Gastroesophageal sphincter (tissue), 4 donors: Measurements from ENCODE around the gene CADM1. TPM values are rescaled to one million over a fixed set of nuclear protein-coding genes. Genes with fewer than 3 reads are reported as not detected.

ENCODE experiments used
- ATAC-seq: fragments of 150-250 bp; one replicate; pipeline ENCODE4 v1.9.1; 2016; ENCODE audit warnings: mild to moderate bottlenecking, moderate library complexity
- H3K27ac ChIP-seq, 4 donors: fragments of 200-600 bp; sonication (generic) in 3 of 4; 1 replicate in 3 of 4; 2 replicates in 1 of 4; pipeline ENCODE4 v1.5.1; 2016 to 2019
- H3K27me3 ChIP-seq: fragments of 200-600 bp; sonication (generic); one replicate; pipeline ENCODE4 v1.5.1; 2019
- H3K36me3 ChIP-seq, 2 donors: fragments of 200-600 bp; sonication (generic); one replicate each; pipeline ENCODE4 v1.5.1; 2019; ENCODE audit warnings: control low read depth in 1 of 2
- H3K4me1 ChIP-seq, 3 donors: fragments of 200-600 bp; sonication (generic); 1 replicate in 2 of 3; 2 replicates in 1 of 3; pipeline ENCODE4 v1.5.1; 2016 to 2019; ENCODE audit warnings: control low read depth in 2 of 3
- H3K4me3 ChIP-seq, 2 donors: fragments of 200-600 bp; sonication (generic); one replicate each; pipeline ENCODE4 v1.5.1; 2019; ENCODE audit warnings: mild to moderate bottlenecking in 1 of 2, moderate library complexity in 1 of 2
- H3K9me3 ChIP-seq, 3 donors: fragments of 200-600 bp; sonication (generic); one replicate each; pipeline ENCODE4 v1.5.1; 2017 to 2019; ENCODE audit warnings: control low read depth in 2 of 3
- CTCF ChIP-seq, 4 experiments: fragments of 200-600 bp in 2 of 4; fragments of 450-650 bp in 2 of 4; sonication (generic) in 1 of 4; IDR thresholded peaks; one replicate each; pipeline ENCODE4 v1.5.1; 2017 to 2019; ENCODE audit warnings: antibody characterized with exemption in 4 of 4, mild to moderate bottlenecking in 2 of 4, moderate library complexity in 2 of 4
- EP300 ChIP-seq: sonication (generic); formaldehyde crosslinking; IDR thresholded peaks from one replicate; pipeline ENCODE4 v1.6.1; 2017; ENCODE audit warnings: antibody characterized with exemption, mild to moderate bottlenecking
- POLR2A ChIP-seq, 2 donors: fragments of 450-650 bp; IDR thresholded peaks; one replicate each; pipeline ENCODE4 v1.6.1; 2017; ENCODE audit warnings: antibody characterized with exemption in 2 of 2, mild to moderate bottlenecking in 2 of 2, moderate library complexity in 1 of 2
- POLR2AphosphoS5 ChIP-seq: sonication (generic); formaldehyde crosslinking; IDR thresholded peaks from one replicate; pipeline ENCODE4 v1.6.1; 2017; ENCODE audit warnings: antibody characterized with exemption
- WGBS, 2 donors: methylation state at CpG; one replicate each; pipeline ENCODE4 v1.1.5; 2018; ENCODE audit warnings: low coverage in 1 of 2; 5-methylcytosine and 5-hydroxymethylcytosine counted together
- total RNA-seq, 4 donors: library from RNA; depleted of rRNA; stranded (reverse); fragments of >200 nt; gene quantifications; one replicate each; pipeline ENCODE4 v1.1.0, GENCODE V29; 2016

Gene CADM1
- total RNA-seq, 4 donors from 2014 or later, result 10.4 to 23.5 (median 17.1) TPM

DNA sequence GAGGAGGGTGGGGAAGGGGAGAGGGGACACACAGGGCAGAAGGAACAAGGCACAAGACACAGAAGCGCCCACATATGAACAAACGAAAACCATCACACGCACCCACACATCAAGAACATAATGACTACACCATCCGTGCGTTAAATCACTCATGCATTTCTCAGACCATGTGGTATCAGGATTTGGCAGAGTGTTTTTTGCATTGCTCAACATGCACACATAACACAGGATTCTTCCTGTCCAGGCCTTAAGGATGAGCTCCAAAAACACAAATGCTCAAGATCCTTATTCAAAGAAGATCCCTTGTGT is 309.5 kb downstream of the CADM1 start:
- no peak overlapping the region for H3K27ac ChIP-seq
- H3K36me3 ChIP-seq, result no peaks in the 10 kb centered on the region
- no peak for ATAC-seq
- peaks cover 0 to 6% (median 0%) of the 10 kb centered on the region in 3 donors for H3K4me1 ChIP-seq
- H3K4me3 ChIP-seq, result no peak overlapping the region
- TF ChIP-seq EP300, result no peak
- no peak for TF ChIP-seq POLR2AphosphoS5
- no peak for TF ChIP-seq CTCF (IDR thresholded peaks at IDR 0.05)
- no peak for TF ChIP-seq POLR2A (IDR thresholded peaks at IDR 0.05)
- 40 to 84% methylated on average over 1 to 5 of the region's 5 CpGs for WGBS, 2 donors
- H3K9me3 ChIP-seq, result no peaks in the 10 kb centered on the region
- no peaks in the 10 kb centered on the region for H3K27me3 ChIP-seq

GRCh38 chr11:115193914-115194801 is 310.1 kb downstream of the CADM1 start:
- Histone ChIP-seq H3K27ac (no peak overlapping the region), H3K27me3 (no peaks in the 10 kb centered on the region), H3K9me3 (no peaks in the 10 kb centered on the region), H3K4me1 (no peaks in the 10 kb centered on the region), H3K36me3 (no peaks in the 10 kb centered on the region), H3K4me3 (no peak overlapping the region)
- TF ChIP-seq CTCF (IDR thresholded peaks at IDR 0.05) (no peak), EP300 (no peak), POLR2A (IDR thresholded peaks at IDR 0.05) (no peak), POLR2AphosphoS5 (no peak)
- no peak for ATAC-seq
- 74 to 85% methylated on average over 13 to 15 of the region's 15 CpGs for WGBS, 2 donors

- no peaks in the 10 kb centered on the region for H3K27me3 ChIP-seq
- no peaks in the 10 kb centered on the region for H3K36me3 ChIP-seq
- H3K4me3 ChIP-seq, result no peak overlapping the region
- no peak overlapping the region for H3K27ac ChIP-seq
- no peak for ATAC-seq
- no peak for TF ChIP-seq CTCF (IDR thresholded peaks at IDR 0.05)
- no peak for TF ChIP-seq POLR2A (IDR thresholded peaks at IDR 0.05)
- TF ChIP-seq EP300, result no peak
- no peak for TF ChIP-seq POLR2AphosphoS5
- H3K4me1 ChIP-seq, result no peaks in the 10 kb centered on the region
- H3K9me3 ChIP-seq, result no peaks in the 10 kb centered on the region
These were observed 312.5 kb downstream of the CADM1 start for GRCh38 chr11:115191761-115192160.

GRCh38 chr11:115190196-115190595 is 314.0 kb downstream of the CADM1 start:
- Histone ChIP-seq H3K27me3 (no peaks in the 10 kb centered on the region), H3K4me3 (no peak overlapping the region), H3K36me3 (no peaks in the 10 kb centered on the region), H3K27ac (no peak overlapping the region), H3K4me1 (no peaks in the 10 kb centered on the region), H3K9me3 (no peaks in the 10 kb centered on the region)
- TF ChIP-seq EP300 (no peak), POLR2A (IDR thresholded peaks at IDR 0.05) (no peak), POLR2AphosphoS5 (no peak), CTCF (IDR thresholded peaks at IDR 0.05) (no peak)
- 83 to 100% methylated on average over 1 of the region's 1 CpG for WGBS, 2 donors
- no peak for ATAC-seq

DNA sequence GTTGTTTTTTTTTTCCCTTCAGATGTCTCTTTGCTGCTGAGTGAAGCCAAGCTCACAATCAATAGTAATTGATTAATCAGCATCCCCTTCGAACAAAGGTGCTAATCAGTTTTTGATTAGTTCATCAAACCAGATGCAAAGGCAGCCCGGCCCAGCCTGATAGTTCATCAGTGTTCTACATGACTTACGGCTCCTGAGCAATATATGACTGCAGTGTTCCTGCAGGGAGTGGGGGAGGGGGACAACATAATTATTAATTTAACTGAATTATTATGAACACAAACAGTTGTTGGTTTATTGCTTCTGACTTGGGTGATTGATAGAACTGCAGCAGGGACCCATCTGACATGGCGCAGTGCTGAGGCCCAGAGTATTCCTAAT is 315.3 kb downstream of the CADM1 start:
- no peaks in the 10 kb centered on the region for H3K27me3 ChIP-seq
- WGBS, 2 donors, result 85 to 94% methylated on average over 3 to 4 of the region's 4 CpGs
- TF ChIP-seq CTCF (IDR thresholded peaks at IDR 0.05) (no peak), POLR2A (IDR thresholded peaks at IDR 0.05) (no peak), EP300 (no peak), POLR2AphosphoS5 (no peak)
- no peak overlapping the region for H3K27ac ChIP-seq
- H3K36me3 ChIP-seq, result no peaks in the 10 kb centered on the region
- H3K9me3 ChIP-seq, result no peaks in the 10 kb centered on the region
- H3K4me1 ChIP-seq, result no peaks in the 10 kb centered on the region
- H3K4me3 ChIP-seq, result no peak overlapping the region
- no peak for ATAC-seq
